ENCODE data around the gene KCNG4. TPM values are rescaled to one million over a fixed set of nuclear protein-coding genes. Genes with fewer than 3 reads are reported as not detected.

KCNG4 gene
- not detected in 2 replicates for total RNA-seq

DNA sequence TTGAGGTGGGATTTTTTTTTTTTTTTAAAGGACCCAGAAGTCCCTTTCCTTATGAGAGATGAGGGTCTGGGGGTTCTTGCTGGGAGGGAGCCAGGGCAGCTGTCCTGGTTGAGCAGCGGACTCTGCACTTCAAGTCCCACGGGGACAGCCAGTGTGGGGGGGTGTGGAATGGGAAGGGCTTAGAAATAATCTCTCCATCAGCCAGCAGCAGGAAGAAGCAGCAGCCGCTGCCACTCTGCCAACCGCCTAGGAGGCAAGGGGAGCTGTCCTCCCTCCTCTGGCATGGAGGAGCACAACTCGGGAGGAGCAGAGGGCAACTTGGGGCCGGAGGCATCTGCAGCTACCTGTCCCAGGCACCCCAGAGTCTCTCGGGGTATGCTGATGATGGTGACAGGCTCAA is at the start of gene KCNG4:
Gene KCNG4, minus strand, starts transcription at position 104 of the 400 bp plus-strand sequence. CDS start 2,527 bp downstream, outside the sequence.

DNA sequence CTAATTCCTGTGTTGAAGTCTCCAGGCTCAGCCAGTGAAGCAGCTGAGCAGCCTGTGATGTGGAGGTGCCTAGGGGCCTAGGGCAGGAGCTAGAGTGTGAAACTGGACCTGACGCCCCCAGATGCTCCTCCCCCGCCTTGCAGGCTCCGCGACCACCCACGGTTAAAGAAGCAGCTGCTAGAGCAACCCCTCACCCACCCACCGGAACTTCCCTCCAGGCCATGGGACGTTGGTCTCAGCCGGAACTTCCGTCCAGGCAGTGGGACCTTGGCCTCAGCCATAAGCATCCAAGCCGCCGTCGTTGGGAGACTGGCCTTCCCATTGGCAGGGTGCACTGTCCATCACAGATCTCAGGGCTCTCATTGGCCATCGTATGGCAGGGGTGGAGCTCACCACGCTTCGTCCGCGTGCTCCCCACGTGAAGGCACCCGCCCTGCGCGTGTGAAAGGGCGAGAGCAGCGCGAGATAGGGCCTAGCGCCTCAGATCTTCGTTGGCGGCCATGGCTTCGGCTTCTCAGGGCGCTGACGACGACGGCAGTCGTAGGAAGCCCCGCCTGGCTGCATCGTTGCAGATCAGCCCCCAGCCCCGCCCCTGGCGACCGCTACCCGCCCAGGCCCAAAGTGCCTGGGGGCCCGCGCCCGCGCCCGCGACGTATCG is 49.0 kb downstream of the KCNG4 start, which contains the start of gene ADAD2:
Gene ADAD2, plus strand, starts transcription at position 427 of the 658 bp plus-strand sequence. Its CDS starts 74 bp downstream, at position 501.

GRCh38 chr16:84186685-84187437 is 53.0 kb downstream of the KCNG4 start, which contains the start of gene TAF1C:
TSS of gene TAF1C (minus strand) at chr16:84187057. CDS start at chr16:84184988, 2,069 bp downstream.

Other genes with a start within 250 kb of the KCNG4 start
- gene SLC38A8, start 197.2 kb downstream of the KCNG4 start, total RNA-seq: not detected in 2 replicates
- gene MBTPS1, start 123.1 kb downstream of the KCNG4 start, total RNA-seq: 85.3 and 125 TPM in 2 replicates
- gene HSDL1, start 94.8 kb downstream of the KCNG4 start, total RNA-seq: 26.8 and 29.6 TPM in 2 replicates
- gene DNAAF1, start 94.7 kb downstream of the KCNG4 start, total RNA-seq: not detected in 2 replicates
- gene TAF1C, start 53.0 kb downstream of the KCNG4 start, total RNA-seq: 14.1 and 20.7 TPM in 2 replicates
- gene ADAD2, start 48.9 kb downstream of the KCNG4 start, total RNA-seq: not detected in 2 replicates
- gene WFDC1, start 54.9 kb upstream of the KCNG4 start, total RNA-seq: 0.50 and 0.66 TPM in 2 replicates
- 0.12 TPM in 1 of 2 replicates, not detected in the other for gene ATP2C2, start 128.5 kb upstream of the KCNG4 start, total RNA-seq

Data from uterine smooth muscle cell (primary cell).